AG09309 (cell line): ENCODE data around the gene TMEM214.

Experiments used
- DNase-seq: peaks from one replicate; pipeline ENCODE4 v3.0.0-alpha.2; 2010; ENCODE audit warnings: low read depth
- H3K4me3 ChIP-seq: 2 replicates; pipeline ENCODE4 v1.5.1; 2011; ENCODE audit warnings: mild to moderate bottlenecking, low read depth, low read length, moderate library complexity; ENCODE audit not compliant: control insufficient read depth
- CTCF ChIP-seq: IDR thresholded peaks from 2 replicates; pipeline ENCODE4 v1.5.1; 2011; ENCODE audit warnings: mild to moderate bottlenecking, low read depth, low read length, inconsistent platforms; ENCODE audit not compliant: insufficient read depth, control insufficient read depth; ENCODE audit errors: missing control alignments

TMEM214 gene

GRCh38 chr2:27000995-27001394 is 31.8 kb upstream of the TMEM214 start:
- DNase-seq: no peak
- TF ChIP-seq CTCF: no peak
- H3K4me3 ChIP-seq: no peak overlapping the region

- no peak for TF ChIP-seq CTCF
- no peak for DNase-seq
- H3K4me3 ChIP-seq: no peak overlapping the region
Observed at GRCh38 chr2:27001950-27002349, 30.8 kb upstream of the TMEM214 start.

- no peak overlapping the region for H3K4me3 ChIP-seq
- no peak for DNase-seq
- TF ChIP-seq CTCF: no peak
Observed at GRCh38 chr2:27003007-27003406, 29.8 kb upstream of the TMEM214 start.

- no peak for TF ChIP-seq CTCF
- DNase-seq: no peak
- H3K4me3 ChIP-seq: no peak overlapping the region
Observed at GRCh38 chr2:27003857-27004256, 28.9 kb upstream of the TMEM214 start.

- TF ChIP-seq CTCF: no peak
- no peak for DNase-seq
- no peak overlapping the region for H3K4me3 ChIP-seq
Observed at GRCh38 chr2:27006602-27007415, 26.0 kb upstream of the TMEM214 start.

GRCh38 chr2:27007416-27008374 is 25.1 kb upstream of the TMEM214 start:
- no peak overlapping the region for H3K4me3 ChIP-seq
- no peak for DNase-seq
- TF ChIP-seq CTCF: no peak
